WERI-Rb-1 (cell line): ENCODE measurements around the gene IL20RA.

Source experiments
- DNase-seq: peaks from one replicate; pipeline ENCODE4 v3.0.0-alpha.2; 2020
- H3K27ac ChIP-seq: fragments of 250-450 bp; sonication (Bioruptor Pico); 2 replicates; pipeline ENCODE4 v1.5.1; 2020; ENCODE audit warnings: mild to moderate bottlenecking, moderate library complexity
- H3K27me3 ChIP-seq: fragments of 250-450 bp; sonication (Bioruptor Pico); 2 replicates; pipeline ENCODE4 v1.5.1; 2021; ENCODE audit warnings: mild to moderate bottlenecking, low read depth, moderate library complexity; ENCODE audit not compliant: insufficient read depth, severe bottlenecking
- H3K36me3 ChIP-seq: fragments of 250-450 bp; sonication (Bioruptor Pico); 2 replicates; pipeline ENCODE4 v1.5.1; 2020; ENCODE audit warnings: mild to moderate bottlenecking, moderate library complexity
- H3K4me3 ChIP-seq: 2 replicates; pipeline ENCODE4 v1.5.1; 2011; ENCODE audit warnings: low read depth, mild to moderate bottlenecking, control low read depth, low read length
- H3K9me3 ChIP-seq: fragments of 250-450 bp; sonication (Bioruptor Pico); 2 replicates; pipeline ENCODE4 v1.5.1; 2021; ENCODE audit warnings: mild to moderate bottlenecking, moderate library complexity; ENCODE audit not compliant: severe bottlenecking
- TF ChIP-seq, protein P1 (sequence below): IDR thresholded peaks from 2 replicates; pipeline ENCODE4 v1.5.1; 2011; ENCODE audit warnings: low read depth, mild to moderate bottlenecking, control low read depth, inconsistent platforms, low read length

IL20RA gene

DNA sequence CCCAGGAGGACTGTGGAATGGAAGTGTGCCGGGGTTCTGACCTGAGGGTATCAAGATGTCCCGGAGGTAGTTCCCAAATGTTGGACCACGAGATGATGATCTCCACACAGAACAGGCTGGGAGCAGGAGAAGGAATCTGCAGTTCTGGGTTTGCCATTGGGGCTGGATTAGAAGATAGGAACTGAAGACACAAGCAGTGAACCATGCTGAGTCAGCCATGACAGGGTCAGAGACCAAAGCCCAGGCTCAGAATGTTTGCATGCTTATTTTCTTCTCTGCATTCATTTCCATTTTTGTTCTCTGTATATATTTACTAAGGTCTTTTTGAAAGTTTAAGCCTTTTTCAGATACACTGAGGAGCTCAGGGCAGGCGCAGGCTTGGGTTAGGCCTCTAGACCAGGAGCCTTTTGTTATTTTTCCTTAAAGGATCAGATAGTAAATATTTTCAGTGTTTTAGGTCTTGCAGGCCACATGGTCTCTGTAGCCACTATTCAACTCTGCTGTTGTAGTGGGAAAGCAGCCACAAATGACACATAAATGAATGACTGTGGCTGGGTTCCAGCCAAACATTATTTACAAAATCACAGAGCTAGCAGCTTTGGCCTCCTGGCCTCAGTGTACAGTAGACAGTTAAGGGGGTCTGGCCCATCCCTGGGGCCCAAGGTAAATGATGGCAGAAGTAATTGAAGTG lies 94.2 kb downstream of the IL20RA start:
- Histone ChIP-seq H3K4me3 (no peak overlapping the region), H3K27ac (no peak overlapping the region), H3K36me3 (no peaks in the 10 kb centered on the region), H3K27me3 (no peaks in the 10 kb centered on the region), H3K9me3 (no peaks in the 10 kb centered on the region)
- no peak for DNase-seq
- TF ChIP-seq, protein P1, sequence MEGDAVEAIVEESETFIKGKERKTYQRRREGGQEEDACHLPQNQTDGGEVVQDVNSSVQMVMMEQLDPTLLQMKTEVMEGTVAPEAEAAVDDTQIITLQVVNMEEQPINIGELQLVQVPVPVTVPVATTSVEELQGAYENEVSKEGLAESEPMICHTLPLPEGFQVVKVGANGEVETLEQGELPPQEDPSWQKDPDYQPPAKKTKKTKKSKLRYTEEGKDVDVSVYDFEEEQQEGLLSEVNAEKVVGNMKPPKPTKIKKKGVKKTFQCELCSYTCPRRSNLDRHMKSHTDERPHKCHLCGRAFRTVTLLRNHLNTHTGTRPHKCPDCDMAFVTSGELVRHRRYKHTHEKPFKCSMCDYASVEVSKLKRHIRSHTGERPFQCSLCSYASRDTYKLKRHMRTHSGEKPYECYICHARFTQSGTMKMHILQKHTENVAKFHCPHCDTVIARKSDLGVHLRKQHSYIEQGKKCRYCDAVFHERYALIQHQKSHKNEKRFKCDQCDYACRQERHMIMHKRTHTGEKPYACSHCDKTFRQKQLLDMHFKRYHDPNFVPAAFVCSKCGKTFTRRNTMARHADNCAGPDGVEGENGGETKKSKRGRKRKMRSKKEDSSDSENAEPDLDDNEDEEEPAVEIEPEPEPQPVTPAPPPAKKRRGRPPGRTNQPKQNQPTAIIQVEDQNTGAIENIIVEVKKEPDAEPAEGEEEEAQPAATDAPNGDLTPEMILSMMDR = no peak
